Sigmoid colon (tissue), 7 donors: Measurements from ENCODE around the gene TRIB2. TPM values are rescaled to one million over a fixed set of nuclear protein-coding genes. Genes with fewer than 3 reads are reported as not detected.

Source experiments
- DNase-seq: peaks from one replicate; pipeline ENCODE4 v3.0.0-alpha.2; 2019
- H3K27ac ChIP-seq, 4 donors: fragments of 200-600 bp; sonication (generic); one replicate each; pipeline ENCODE4 v1.5.1; 2016 to 2019; ENCODE audit warnings: mild to moderate bottlenecking in 1 of 4
- H3K27me3 ChIP-seq, 3 donors: fragments of 200-600 bp; sonication (generic); one replicate each; pipeline ENCODE4 v1.5.1; 2019; ENCODE audit warnings: mild to moderate bottlenecking in 1 of 3
- H3K36me3 ChIP-seq, 4 donors: fragments of 200-600 bp; sonication (generic); one replicate each; pipeline ENCODE4 v1.5.1; 2016 to 2019
- H3K4me1 ChIP-seq, 4 donors: fragments of 200-600 bp; sonication (generic); one replicate each; pipeline ENCODE4 v1.5.1; 2017 to 2019
- H3K4me3 ChIP-seq, 4 donors: fragments of 200-600 bp; sonication (generic); one replicate each; pipeline ENCODE4 v1.5.1; 2017 to 2019; ENCODE audit warnings: mild to moderate bottlenecking in 2 of 4, moderate library complexity in 1 of 4
- H3K9me3 ChIP-seq, 4 donors: fragments of 200-600 bp in 3 of 4; sonication (generic) in 3 of 4; one replicate each; pipeline versions ENCODE4 v1.5.1 to v1.6.1; 2013 to 2019
- CTCF ChIP-seq, 4 experiments: fragments of 450-650 bp in 3 of 4; fragments of 200-600 bp in 1 of 4; IDR thresholded peaks; one replicate each; pipeline ENCODE4 v1.5.1; 2016 to 2019; ENCODE audit warnings: antibody characterized with exemption in 4 of 4, mild to moderate bottlenecking in 3 of 4, moderate library complexity in 2 of 4
- EP300 ChIP-seq, 4 donors: sonication (generic); formaldehyde crosslinking; IDR thresholded peaks; one replicate each; pipeline ENCODE4 v1.6.1; 2017; ENCODE audit warnings: antibody characterized with exemption in 4 of 4
- POLR2A ChIP-seq, 2 donors: fragments of 450-650 bp; IDR thresholded peaks; one replicate each; pipeline ENCODE4 v1.6.1; 2016; ENCODE audit warnings: antibody characterized with exemption in 2 of 2, mild to moderate bottlenecking in 2 of 2, moderate library complexity in 2 of 2
- POLR2AphosphoS5 ChIP-seq, 4 donors: sonication (generic); formaldehyde crosslinking; IDR thresholded peaks; one replicate each; pipeline ENCODE4 v1.6.1; 2017; ENCODE audit warnings: antibody characterized with exemption in 4 of 4
- WGBS, 2 donors: extraction: QIAGEN DNeasy Blood & Tissue Kit; methylation state at CpG; one replicate each; pipeline ENCODE4 v1.1.7; 2013; 5-methylcytosine and 5-hydroxymethylcytosine counted together
- intact Hi-C: fragments of 100-400 bp; cut with DNase I; formaldehyde crosslinking; loops from one replicate; pipeline ENCODE4 v1.15.1; 2023
- polyA plus RNA-seq, 3 donors: library from polyadenylated mRNA; stranded (reverse); fragments of 200-250 nt; gene quantifications; one replicate each; pipeline ENCODE4 v1.2.3, GENCODE V29; 2013
- total RNA-seq, 4 donors: library from RNA; depleted of rRNA; stranded (reverse); fragments of >200 nt; gene quantifications; one replicate each; pipeline ENCODE4 v1.1.0, GENCODE V29; 2016
- donor health status: healthy with polysubstance abuse.
- donor health status: Bipolar disorder and iron deficiency.
- donor health status: healthy.

The TRIB2 gene
- total and polyA plus RNA-seq, 7 donors, result 1.4 to 56.2 (median 34.2) TPM

DNA sequence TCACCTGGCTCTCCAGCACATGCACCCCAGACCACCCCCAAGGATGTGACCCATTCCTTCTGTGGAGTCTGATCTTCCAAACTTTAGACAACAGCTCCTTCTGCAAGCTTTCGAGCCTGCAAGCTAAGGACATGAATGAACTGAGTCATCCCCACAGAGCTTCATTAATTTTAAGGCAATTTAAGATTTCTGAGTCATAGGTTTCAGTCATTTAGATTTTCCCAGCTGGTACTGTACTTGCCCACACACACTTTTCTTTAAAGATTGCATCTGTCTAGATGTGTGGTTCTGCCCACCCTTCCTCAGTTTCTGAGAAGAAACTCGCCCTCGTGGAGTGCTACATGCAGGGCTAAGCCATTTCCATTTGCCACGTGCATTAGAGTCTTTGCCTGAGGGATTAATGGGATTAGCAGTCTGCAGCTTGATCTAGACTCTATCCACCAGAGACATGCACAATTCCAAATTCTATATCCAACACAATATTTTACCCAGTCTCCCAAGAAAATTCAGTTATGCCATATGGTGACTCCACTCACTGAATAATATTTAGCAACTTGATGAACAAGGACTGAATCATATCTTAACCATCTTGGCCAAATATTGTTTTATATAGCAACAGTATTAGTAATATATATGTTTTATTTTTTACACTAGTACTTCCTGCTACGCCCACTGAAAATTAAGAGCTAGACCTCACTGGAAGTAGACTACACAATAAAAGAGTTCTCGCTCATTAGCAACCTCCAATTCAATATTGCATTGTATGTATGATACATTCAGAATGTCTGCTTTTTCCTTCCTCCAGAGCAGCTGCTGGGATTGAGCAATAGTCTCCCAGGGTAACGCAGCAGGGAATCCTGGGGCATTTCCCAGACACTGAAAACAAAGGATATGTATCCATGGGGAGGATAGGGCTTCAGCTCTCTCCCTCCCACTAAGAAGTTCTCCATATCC lies 14.3 kb upstream of the TRIB2 start:
- peak in 1 of 4 donors; percentile 40 for TF ChIP-seq POLR2AphosphoS5 (IDR thresholded peaks at IDR 0.05)
- no peak for TF ChIP-seq POLR2A (IDR thresholded peaks at IDR 0.05)
- Histone ChIP-seq H3K4me1 (peaks cover 0 to 24% (median 17%) of the 10 kb centered on the region in 4 donors), H3K27me3 (no peaks in the 10 kb centered on the region), H3K27ac (no peak overlapping the region), H3K36me3 (no peaks in the 10 kb centered on the region), H3K4me3 (no peak overlapping the region), H3K9me3 (no peaks in the 10 kb centered on the region)
- intact Hi-C loops, result no loop called here
- no peak for DNase-seq
- 65 to 69% methylated on average over 7 of the region's 7 CpGs for WGBS, 2 donors

GRCh38 chr2:12704378-12704777 lies 12.4 kb upstream of the TRIB2 start:
- H3K27ac ChIP-seq, result peak overlapping the region in 2 of 4 donors; percentile 4 to 38
- H3K27me3 ChIP-seq, result no peaks in the 10 kb centered on the region
- intact Hi-C loops, result no loop called here
- no peaks in the 10 kb centered on the region for H3K9me3 ChIP-seq
- peaks cover 0 to 24% (median 17%) of the 10 kb centered on the region in 4 donors for H3K4me1 ChIP-seq
- H3K36me3 ChIP-seq, result no peaks in the 10 kb centered on the region
- no peak for TF ChIP-seq CTCF (IDR thresholded peaks at IDR 0.05)
- no peak for TF ChIP-seq POLR2A (IDR thresholded peaks at IDR 0.05)
- TF ChIP-seq EP300 (IDR thresholded peaks at IDR 0.05), result no peak
- TF ChIP-seq POLR2AphosphoS5 (IDR thresholded peaks at IDR 0.05), result no peak
- H3K4me3 ChIP-seq, result no peak overlapping the region
- no peak for DNase-seq

DNA sequence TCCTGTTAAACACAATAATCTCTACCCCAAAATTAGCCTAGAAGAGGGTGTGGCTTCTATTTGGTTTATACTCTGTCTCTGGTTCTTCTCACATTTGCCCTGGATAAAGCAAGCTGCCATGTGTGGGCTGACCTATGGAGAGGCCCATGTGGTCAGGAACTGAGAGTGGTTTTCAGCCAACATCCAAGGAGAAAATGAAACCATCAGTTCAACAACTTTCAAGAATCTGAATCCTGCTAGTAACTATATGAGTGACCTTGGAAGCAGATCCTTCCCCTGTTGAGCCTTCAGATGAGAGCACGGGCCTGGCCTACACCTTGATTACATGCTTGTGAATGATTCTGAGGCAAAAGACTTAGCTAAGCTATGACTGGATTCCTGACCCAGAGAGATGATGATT lies 11.5 kb upstream of the TRIB2 start:
- DNase-seq, result no peak
- Histone ChIP-seq H3K36me3 (no peaks in the 10 kb centered on the region), H3K27ac (peak overlapping the region in 2 of 4 donors; percentile 2 to 38), H3K27me3 (no peaks in the 10 kb centered on the region), H3K4me1 (peaks cover 0 to 24% (median 17%) of the 10 kb centered on the region in 4 donors), H3K4me3 (no peak overlapping the region), H3K9me3 (no peaks in the 10 kb centered on the region)
- intact Hi-C loops, result no loop called here
- TF ChIP-seq POLR2A (IDR thresholded peaks at IDR 0.05) (no peak), EP300 (IDR thresholded peaks at IDR 0.05) (no peak), CTCF (IDR thresholded peaks at IDR 0.05) (no peak)
- 93 to 96% methylated on average over 1 of the region's 1 CpG for WGBS, 2 donors

DNA sequence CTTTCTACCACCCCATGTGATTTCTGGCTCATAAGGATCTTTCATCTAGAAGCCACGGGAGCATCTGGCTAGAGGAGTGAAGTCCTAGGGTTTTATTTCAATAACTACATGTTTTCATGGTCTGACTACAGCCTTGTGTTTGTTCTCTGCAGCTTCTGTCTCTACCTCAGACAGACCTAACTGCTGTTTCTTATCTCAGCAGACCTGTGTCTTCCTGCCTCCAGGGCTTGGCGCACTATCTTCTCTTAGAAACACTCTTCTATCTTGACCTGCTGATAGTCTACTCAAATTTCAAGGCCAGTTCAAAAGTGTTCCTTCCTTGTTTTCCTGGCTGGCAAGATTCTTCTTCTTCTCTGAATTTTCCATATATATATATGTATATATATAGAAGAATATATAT lies 11.0 kb upstream of the TRIB2 start:
- Histone ChIP-seq H3K4me3 (no peak overlapping the region), H3K27me3 (no peaks in the 10 kb centered on the region), H3K36me3 (no peaks in the 10 kb centered on the region), H3K27ac (no peak overlapping the region), H3K4me1 (peaks cover 0 to 24% (median 17%) of the 10 kb centered on the region in 4 donors), H3K9me3 (no peaks in the 10 kb centered on the region)
- 92 to 93% methylated on average over 2 of the region's 2 CpGs for WGBS, 2 donors
- no peak for DNase-seq
- intact Hi-C loops, result no loop called here
- TF ChIP-seq CTCF (IDR thresholded peaks at IDR 0.05) (no peak), EP300 (IDR thresholded peaks at IDR 0.05) (no peak), POLR2A (IDR thresholded peaks at IDR 0.05) (no peak), POLR2AphosphoS5 (IDR thresholded peaks at IDR 0.05) (no peak)

- Histone ChIP-seq H3K4me1 (peaks cover 0 to 20% (median 16%) of the 10 kb centered on the region in 4 donors), H3K4me3 (no peak overlapping the region), H3K27me3 (no peaks in the 10 kb centered on the region), H3K27ac (no peak overlapping the region), H3K9me3 (no peaks in the 10 kb centered on the region), H3K36me3 (no peaks in the 10 kb centered on the region)
- WGBS, 2 donors, result 91 to 94% methylated on average over 8 of the region's 8 CpGs
- DNase-seq, result no peak
- TF ChIP-seq CTCF (IDR thresholded peaks at IDR 0.05) (no peak), POLR2A (IDR thresholded peaks at IDR 0.05) (no peak), EP300 (IDR thresholded peaks at IDR 0.05) (no peak), POLR2AphosphoS5 (IDR thresholded peaks at IDR 0.05) (no peak)
- intact Hi-C loops, result no loop called here
Measured at GRCh38 chr2:12708508-12709206, 8.1 kb upstream of the TRIB2 start.
